Ramos (cell line): ENCODE measurements around the gene ZNF281.

ENCODE experiments used
- in situ Hi-C: fragments of 300-500 bp; cut with MboI; formaldehyde crosslinking; loops from one replicate; pipeline ENCODE4 v1.14.3; 2022; ENCODE audit warnings: low sequenced_read_pairs; ENCODE audit not compliant: unreplicated experiment

Gene ZNF281

GRCh38 chr1:200392625-200393185 lies 17.1 kb downstream of the ZNF281 start:
- in situ Hi-C loops: no loop called here

GRCh38 chr1:200391747-200392146 lies 18.1 kb downstream of the ZNF281 start:
- in situ Hi-C loops: no loop called here

- in situ Hi-C loops: no loop called here
These were observed 21.0 kb downstream of the ZNF281 start for GRCh38 chr1:200388791-200389190.

GRCh38 chr1:200386416-200386815 lies 23.4 kb downstream of the ZNF281 start:
- in situ Hi-C loops: no loop called here

- in situ Hi-C loops: no loop called here
These were observed 24.9 kb downstream of the ZNF281 start for GRCh38 chr1:200384818-200385390.

GRCh38 chr1:200381256-200381984 lies 28.4 kb downstream of the ZNF281 start:
- in situ Hi-C loops: no loop called here

GRCh38 chr1:200380589-200381021 lies 29.2 kb downstream of the ZNF281 start:
- in situ Hi-C loops: no loop called here

GRCh38 chr1:200379940-200380588 lies 29.8 kb downstream of the ZNF281 start:
- in situ Hi-C loops: no loop called here

- in situ Hi-C loops: no loop called here
These were observed 30.4 kb downstream of the ZNF281 start for GRCh38 chr1:200379432-200379757.

- in situ Hi-C loops: no loop called here
These were observed 31.7 kb downstream of the ZNF281 start for GRCh38 chr1:200378096-200378495.

- in situ Hi-C loops: no loop called here
These were observed 33.3 kb downstream of the ZNF281 start for GRCh38 chr1:200376528-200376927.

- in situ Hi-C loops: no loop called here
These were observed 35.1 kb downstream of the ZNF281 start for GRCh38 chr1:200374569-200375295.

GRCh38 chr1:200373811-200374231 lies 36.0 kb downstream of the ZNF281 start:
- in situ Hi-C loops: no loop called here

- in situ Hi-C loops: no loop called here
These were observed 37.0 kb downstream of the ZNF281 start for GRCh38 chr1:200372885-200373181.

- in situ Hi-C loops: no loop called here
These were observed 37.5 kb downstream of the ZNF281 start for GRCh38 chr1:200372095-200372884.

- in situ Hi-C loops: no loop called here
These were observed 40.1 kb downstream of the ZNF281 start for GRCh38 chr1:200369706-200370105.

- in situ Hi-C loops: no loop called here
These were observed 40.7 kb downstream of the ZNF281 start for GRCh38 chr1:200369131-200369530.

GRCh38 chr1:200368556-200368955 lies 41.3 kb downstream of the ZNF281 start:
- in situ Hi-C loops: no loop called here

- in situ Hi-C loops: no loop called here
These were observed 41.8 kb downstream of the ZNF281 start for GRCh38 chr1:200367841-200368534.
